Measurements from ENCODE around the gene VGLL4. TPM values are rescaled to one million over a fixed set of nuclear protein-coding genes. Genes with fewer than 3 reads are reported as not detected.
"Not testable (repeated sequence)": the region's sequence is repeated elsewhere in the genome, so short reads cannot be mapped to it uniquely, and the experiment has no call there.

The VGLL4 gene
- total RNA-seq, 2 donors from 2014 or later = 87.2 to 203 TPM

- WGBS = 84% methylated on average over 8 of the region's 8 CpGs
- intact Hi-C loops (cut with DNase I) = no loop called here
- H3K27ac ChIP-seq = no peak overlapping the region
- no peak overlapping the region for H3K4me3 ChIP-seq
- TF ChIP-seq, protein P1, sequence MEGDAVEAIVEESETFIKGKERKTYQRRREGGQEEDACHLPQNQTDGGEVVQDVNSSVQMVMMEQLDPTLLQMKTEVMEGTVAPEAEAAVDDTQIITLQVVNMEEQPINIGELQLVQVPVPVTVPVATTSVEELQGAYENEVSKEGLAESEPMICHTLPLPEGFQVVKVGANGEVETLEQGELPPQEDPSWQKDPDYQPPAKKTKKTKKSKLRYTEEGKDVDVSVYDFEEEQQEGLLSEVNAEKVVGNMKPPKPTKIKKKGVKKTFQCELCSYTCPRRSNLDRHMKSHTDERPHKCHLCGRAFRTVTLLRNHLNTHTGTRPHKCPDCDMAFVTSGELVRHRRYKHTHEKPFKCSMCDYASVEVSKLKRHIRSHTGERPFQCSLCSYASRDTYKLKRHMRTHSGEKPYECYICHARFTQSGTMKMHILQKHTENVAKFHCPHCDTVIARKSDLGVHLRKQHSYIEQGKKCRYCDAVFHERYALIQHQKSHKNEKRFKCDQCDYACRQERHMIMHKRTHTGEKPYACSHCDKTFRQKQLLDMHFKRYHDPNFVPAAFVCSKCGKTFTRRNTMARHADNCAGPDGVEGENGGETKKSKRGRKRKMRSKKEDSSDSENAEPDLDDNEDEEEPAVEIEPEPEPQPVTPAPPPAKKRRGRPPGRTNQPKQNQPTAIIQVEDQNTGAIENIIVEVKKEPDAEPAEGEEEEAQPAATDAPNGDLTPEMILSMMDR (IDR thresholded peaks at IDR 0.05) = no peak
- no peak for TF ChIP-seq POLR2A (IDR thresholded peaks at IDR 0.05)
- TF ChIP-seq POLR2AphosphoS5 (IDR thresholded peaks at IDR 0.05) = no peak
- H3K9me3 ChIP-seq = no peaks in the 10 kb centered on the region
- H3K4me1 ChIP-seq (replicated peaks) = no peaks in the 10 kb centered on the region
- no peak for DNase-seq (ENCODE audit: low spot score)
- H3K27me3 ChIP-seq (replicated peaks; ENCODE audit: insufficient read depth) = no peaks in the 10 kb centered on the region
- H3K36me3 ChIP-seq = no peaks in the 10 kb centered on the region
Observed at GRCh38 chr3:11689749-11690148, 46.0 kb upstream of the VGLL4 start.

DNA sequence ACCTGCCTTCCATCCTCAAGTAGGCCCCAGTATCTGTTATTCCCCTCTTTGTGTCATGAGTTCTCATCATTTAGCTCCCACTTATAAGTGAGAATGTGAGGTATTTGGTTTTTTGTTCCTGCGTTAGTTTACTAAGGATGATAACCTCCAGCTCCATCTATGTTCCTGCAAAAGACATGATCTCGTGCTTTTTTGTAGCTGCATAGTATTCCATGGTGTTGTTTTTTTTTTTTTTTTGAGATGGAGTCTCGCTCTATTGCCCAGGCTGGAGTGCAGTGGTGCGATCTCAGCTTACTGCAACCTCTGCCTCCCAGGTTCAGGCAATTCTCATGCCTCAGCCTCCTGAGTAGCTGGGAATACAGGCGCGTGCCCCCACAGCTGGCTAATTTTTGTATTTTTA lies 41.3 kb upstream of the VGLL4 start:
- intact Hi-C loops (cut with DNase I); H3K27ac ChIP-seq; H3K9me3 ChIP-seq; H3K4me1 ChIP-seq (replicated peaks); DNase-seq (ENCODE audit: low spot score); H3K27me3 ChIP-seq (replicated peaks; ENCODE audit: insufficient read depth); H3K4me3 ChIP-seq; H3K36me3 ChIP-seq: not testable (repeated sequence)
- WGBS = 99% methylated on average over 6 of the region's 6 CpGs

GRCh38 chr3:11680509-11680908 lies 36.8 kb upstream of the VGLL4 start:
- no peaks in the 10 kb centered on the region for H3K27me3 ChIP-seq (replicated peaks; ENCODE audit: insufficient read depth)
- intact Hi-C loops (cut with DNase I) = no loop called here
- 80% methylated on average over 14 of the region's 14 CpGs for WGBS
- H3K4me3 ChIP-seq = no peak overlapping the region
- no peaks in the 10 kb centered on the region for H3K36me3 ChIP-seq
- H3K27ac ChIP-seq = no peak overlapping the region
- no peak for DNase-seq (ENCODE audit: low spot score)
- no peaks in the 10 kb centered on the region for H3K9me3 ChIP-seq
- TF ChIP-seq POLR2A (IDR thresholded peaks at IDR 0.05) = no peak
- TF ChIP-seq, protein P1 (IDR thresholded peaks at IDR 0.05) = no peak
- TF ChIP-seq POLR2AphosphoS5 (IDR thresholded peaks at IDR 0.05) = no peak
- H3K4me1 ChIP-seq (replicated peaks) = no peaks in the 10 kb centered on the region

- TF ChIP-seq, protein P1 (IDR thresholded peaks at IDR 0.05) = no peak
- TF ChIP-seq POLR2AphosphoS5 (IDR thresholded peaks at IDR 0.05) (no peak), POLR2A (IDR thresholded peaks at IDR 0.05) (no peak)
- DNase-seq (ENCODE audit: low spot score) = no peak
- Histone ChIP-seq H3K27ac (no peak overlapping the region), H3K9me3 (no peaks in the 10 kb centered on the region), H3K4me1 (replicated peaks) (no peaks in the 10 kb centered on the region), H3K36me3 (no peaks in the 10 kb centered on the region), H3K4me3 (no peak overlapping the region), H3K27me3 (replicated peaks; ENCODE audit: insufficient read depth) (no peaks in the 10 kb centered on the region)
- intact Hi-C loops (cut with DNase I) = no loop called here
- WGBS = 93% methylated on average over 5 of the region's 5 CpGs
Observed at GRCh38 chr3:11679964-11680363, 36.2 kb upstream of the VGLL4 start.

DNA sequence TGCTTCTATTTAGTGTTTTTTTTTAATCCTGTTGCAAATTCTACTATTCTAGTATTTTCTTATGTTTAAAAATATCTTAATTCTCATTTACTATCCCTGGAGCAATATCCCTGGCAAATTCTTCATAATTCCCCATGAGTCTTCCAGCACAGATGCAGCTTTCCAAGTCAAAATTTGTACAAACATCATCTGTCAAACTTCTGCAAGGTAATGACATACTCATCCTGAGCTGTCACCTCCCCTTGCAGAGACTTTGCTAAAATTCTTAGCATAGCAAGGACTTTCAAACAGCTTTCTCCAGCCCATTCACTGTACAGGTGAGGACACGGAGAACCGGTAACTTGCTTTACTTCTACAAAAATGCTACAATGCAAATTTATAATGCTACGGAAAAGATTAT lies 28.6 kb upstream of the VGLL4 start:
- 23% methylated on average over 3 of the region's 3 CpGs for WGBS
- intact Hi-C loops (cut with DNase I) = no loop called here
- TF ChIP-seq POLR2AphosphoS5 (IDR thresholded peaks at IDR 0.05) (no peak), POLR2A (IDR thresholded peaks at IDR 0.05) (no peak)
- TF ChIP-seq, protein P1 (IDR thresholded peaks at IDR 0.05) = no peak

More for the DNA sequence above, 28.6 kb upstream of the VGLL4 start:
- no peaks in the 10 kb centered on the region for H3K4me1 ChIP-seq (replicated peaks)
- H3K4me3 ChIP-seq = no peak overlapping the region
- no peaks in the 10 kb centered on the region for H3K9me3 ChIP-seq
- no peaks in the 10 kb centered on the region for H3K27me3 ChIP-seq (replicated peaks; ENCODE audit: insufficient read depth)
- H3K27ac ChIP-seq = no peak overlapping the region
- H3K36me3 ChIP-seq = no peaks in the 10 kb centered on the region
- DNase-seq (ENCODE audit: low spot score) = no peak

Measured in prostate gland (tissue), 2 donors.